Measurements from ENCODE around the gene MAST4.

DNA sequence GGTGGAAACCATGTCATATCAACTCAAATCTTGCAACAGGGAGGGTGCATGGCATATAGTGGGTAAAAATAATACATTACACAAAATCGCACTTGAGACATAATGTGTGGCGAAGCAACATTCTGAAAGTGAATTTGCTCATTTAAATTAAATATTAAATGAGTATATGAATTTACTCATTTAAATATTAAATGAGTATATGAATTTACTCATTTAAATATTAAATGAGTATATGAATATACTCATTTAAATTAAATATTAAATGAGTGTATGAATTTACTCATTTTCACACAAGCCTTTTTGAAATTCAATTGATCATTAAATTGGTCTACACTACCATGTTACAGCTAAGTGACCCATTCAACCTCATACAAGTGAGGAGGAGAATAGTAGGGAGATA lies 10.5 kb downstream of the MAST4 start:
- no peak for TF ChIP-seq POLR2A (IDR thresholded peaks at IDR 0.05)
- TF ChIP-seq, protein P1, sequence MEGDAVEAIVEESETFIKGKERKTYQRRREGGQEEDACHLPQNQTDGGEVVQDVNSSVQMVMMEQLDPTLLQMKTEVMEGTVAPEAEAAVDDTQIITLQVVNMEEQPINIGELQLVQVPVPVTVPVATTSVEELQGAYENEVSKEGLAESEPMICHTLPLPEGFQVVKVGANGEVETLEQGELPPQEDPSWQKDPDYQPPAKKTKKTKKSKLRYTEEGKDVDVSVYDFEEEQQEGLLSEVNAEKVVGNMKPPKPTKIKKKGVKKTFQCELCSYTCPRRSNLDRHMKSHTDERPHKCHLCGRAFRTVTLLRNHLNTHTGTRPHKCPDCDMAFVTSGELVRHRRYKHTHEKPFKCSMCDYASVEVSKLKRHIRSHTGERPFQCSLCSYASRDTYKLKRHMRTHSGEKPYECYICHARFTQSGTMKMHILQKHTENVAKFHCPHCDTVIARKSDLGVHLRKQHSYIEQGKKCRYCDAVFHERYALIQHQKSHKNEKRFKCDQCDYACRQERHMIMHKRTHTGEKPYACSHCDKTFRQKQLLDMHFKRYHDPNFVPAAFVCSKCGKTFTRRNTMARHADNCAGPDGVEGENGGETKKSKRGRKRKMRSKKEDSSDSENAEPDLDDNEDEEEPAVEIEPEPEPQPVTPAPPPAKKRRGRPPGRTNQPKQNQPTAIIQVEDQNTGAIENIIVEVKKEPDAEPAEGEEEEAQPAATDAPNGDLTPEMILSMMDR (IDR thresholded peaks at IDR 0.05), result no peak

Data from esophagus squamous epithelium (tissue), 4 donors.